GM21367 (cell line): ENCODE results near the gene ELMO3.

Source experiments
- ATAC-seq: cut with Tn5 transposase; IDR thresholded peaks from one replicate; pipeline ENCODE4 v1.9.1; 2021; ENCODE audit not compliant: unreplicated experiment

Gene ELMO3

DNA sequence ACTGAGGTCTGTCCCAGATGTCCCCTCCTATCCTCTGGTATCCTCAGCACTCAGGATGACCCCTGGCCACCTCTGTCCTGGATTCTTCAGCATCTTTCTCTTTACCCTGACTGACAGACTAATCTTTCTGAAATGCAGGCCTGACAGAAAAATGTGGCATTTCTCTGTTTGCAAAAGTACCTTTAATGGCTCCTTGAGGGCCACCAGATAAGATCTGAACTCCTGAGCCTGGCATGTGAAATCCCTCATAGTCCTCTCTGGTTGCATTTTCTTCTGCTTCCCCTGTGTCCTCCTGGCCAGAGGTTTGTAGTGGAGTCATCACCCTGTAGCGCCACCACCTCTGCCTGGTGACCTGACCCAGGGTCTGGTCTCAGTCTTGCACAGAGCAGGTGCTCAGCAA, 2.0 kb upstream of the ELMO3 start:
- ATAC-seq = no peak

DNA sequence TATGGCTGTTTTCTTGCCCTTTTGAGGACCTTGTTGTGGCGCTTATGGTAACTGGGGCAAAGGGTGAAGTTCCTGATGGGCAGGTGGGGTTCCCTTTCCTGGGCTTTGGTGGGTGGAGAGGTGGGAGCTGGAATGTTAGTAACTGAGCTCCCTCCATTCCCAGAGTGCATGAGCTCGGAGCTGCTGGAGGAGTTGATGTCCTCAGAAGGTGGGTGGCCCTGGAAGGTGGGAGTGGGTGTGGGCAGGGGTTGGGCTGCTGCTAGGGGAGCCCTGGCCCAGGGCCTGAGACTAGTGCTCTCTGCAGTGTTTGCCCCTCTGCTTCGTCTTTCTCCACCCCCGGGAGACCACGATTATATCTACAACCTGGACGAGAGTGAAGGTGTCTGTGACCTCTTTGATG, 1.2 kb upstream of the ELMO3 start:
- no peak for ATAC-seq

DNA sequence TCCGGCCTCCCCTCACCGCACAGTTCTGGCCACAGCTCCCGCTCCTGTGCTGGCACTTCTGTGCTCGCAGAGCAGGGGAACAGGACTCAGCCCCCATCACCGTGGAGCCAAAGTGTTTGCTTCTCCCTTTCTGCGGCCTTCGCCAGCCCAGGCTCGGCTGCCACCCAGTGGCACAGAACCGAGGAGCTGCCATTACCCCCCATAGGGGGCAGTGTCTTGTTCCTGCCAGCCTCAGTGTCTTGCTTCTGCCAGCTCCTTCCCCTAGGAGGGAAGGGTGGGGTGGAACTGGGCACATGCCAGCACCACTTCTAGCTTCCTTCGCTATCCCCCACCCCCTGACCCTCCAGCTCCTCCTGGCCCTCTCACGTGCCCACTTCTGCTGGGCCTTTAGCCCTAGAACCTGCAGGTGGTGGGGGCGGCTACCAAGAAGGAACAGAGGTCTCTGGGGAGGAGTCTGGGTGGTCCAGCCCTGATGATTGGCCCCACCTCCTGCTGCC, 645 bp upstream of the ELMO3 start:
- no peak for ATAC-seq

DNA sequence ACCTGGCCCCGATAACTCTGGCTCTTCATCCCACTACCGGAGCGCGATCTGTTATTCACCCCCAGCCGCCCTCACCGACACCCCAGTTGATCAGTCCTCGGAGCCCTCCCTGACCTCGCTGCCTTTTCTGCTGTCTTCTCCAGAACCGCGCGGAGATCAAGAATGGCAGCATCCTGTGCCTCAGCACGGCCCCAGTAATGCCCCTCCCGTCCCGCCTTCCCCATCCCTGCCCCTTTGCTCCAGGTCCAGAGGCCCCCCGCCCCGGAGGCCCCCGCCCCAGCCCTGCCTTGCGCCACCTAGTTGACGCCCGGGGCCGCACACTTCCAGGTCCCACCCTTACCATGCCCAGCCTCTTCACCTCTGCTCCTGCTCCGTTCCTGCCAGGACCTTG, 872 bp downstream of the ELMO3 start:
- ATAC-seq = no peak

DNA sequence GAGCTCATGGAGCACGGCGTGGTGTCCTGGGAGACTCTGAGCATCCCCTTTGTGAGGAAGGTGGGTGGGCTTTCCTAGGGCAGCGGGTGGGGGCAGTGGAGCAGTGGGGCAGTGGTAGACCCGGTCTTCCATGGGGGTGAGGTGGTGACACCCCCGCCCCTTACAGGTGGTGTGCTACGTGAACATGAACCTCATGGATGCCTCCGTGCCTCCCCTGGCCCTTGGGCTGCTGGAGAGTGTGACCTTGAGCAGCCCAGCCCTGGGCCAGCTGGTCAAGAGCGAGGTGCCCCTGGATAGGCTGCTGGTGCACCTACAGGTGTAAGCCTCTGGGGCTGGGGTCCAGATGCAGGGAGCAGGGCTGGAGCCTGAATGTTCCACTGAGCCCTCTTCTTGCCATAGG, 1.6 kb downstream of the ELMO3 start:
- no peak for ATAC-seq

DNA sequence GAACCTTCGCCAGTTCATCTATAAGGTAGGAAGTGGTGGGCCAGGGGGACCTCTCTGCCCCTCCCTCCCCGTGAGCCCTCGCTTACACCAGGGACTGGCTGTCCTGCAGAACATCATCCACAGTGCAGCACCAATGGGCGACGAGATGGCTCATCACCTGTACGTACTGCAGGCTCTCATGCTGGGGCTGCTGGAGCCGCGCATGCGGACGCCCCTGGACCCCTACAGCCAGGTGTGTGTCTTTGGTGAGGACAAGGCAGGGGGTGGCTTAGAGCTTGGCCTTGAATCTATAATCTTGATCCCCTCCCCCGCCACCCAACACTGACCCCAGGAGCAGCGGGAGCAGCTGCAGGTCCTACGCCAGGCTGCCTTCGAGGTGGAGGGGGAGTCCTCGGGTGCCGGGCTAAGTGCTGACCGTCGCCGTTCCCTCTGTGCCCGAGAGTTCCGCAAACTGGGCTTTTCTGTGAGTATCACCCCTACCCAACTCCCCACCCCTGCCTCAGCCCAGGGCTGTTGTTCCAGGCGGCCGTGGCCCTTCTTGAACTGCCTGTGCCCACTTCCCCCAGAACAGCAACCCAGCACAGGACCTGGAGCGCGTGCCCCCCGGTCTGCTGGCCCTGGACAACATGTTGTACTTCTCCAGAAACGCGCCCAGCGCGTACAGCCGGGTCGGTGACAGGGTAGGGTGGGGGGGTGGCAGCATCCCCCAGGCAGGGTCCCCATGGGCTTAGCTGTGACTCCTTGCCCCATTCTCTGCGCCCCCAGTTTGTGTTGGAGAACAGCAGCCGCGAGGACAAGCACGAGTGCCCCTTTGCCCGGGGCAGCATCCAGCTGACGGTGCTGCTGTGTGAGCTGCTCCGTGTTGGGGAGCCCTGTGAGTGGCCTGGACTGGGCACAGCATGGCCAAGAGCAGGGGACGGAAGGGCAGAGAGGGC, 2.7 kb downstream of the ELMO3 start:
- ATAC-seq = no peak

DNA sequence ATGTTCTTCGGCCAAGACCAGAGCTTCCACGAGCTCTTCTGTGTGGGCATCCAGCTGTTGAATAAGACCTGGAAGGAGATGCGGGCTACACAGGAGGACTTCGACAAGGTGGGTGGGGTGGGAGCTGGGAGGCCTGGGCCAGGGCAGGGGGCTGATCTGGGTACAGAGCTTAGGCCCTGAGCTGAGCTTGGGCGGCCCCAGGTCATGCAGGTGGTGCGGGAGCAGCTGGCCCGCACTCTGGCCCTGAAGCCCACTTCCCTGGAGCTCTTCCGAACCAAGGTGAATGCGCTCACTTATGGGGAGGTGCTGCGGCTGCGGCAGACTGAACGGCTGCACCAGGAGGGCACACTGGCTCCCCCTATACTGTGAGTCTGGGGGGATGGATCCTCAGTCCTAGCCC, 3.5 kb downstream of the ELMO3 start:
- ATAC-seq = no peak

DNA sequence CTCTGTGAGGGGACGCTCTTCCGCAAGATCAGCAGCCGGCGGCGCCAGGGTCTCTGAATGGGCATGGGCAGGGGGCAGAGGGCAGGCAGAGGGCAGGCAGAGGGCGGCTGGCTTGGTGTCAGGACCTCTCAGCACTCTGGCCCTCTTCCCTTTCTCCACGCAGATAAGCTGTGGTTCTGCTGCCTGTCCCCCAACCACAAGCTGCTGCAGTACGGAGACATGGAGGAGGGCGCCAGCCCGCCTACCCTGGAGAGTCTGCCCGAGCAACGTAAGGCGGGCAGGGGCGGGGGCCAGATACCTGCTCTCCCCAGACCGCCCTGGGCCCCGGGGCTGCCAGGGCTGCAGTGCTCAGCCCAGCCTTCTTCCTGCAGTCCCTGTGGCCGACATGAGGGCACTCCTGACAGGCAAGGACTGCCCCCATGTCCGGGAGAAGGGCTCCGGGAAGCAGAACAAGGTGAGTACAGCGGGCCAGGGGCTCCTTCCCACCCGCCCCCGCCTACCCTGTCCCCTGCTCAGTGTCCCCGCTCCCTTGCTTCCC, 4.1 kb downstream of the ELMO3 start:
- ATAC-seq = no peak

DNA sequence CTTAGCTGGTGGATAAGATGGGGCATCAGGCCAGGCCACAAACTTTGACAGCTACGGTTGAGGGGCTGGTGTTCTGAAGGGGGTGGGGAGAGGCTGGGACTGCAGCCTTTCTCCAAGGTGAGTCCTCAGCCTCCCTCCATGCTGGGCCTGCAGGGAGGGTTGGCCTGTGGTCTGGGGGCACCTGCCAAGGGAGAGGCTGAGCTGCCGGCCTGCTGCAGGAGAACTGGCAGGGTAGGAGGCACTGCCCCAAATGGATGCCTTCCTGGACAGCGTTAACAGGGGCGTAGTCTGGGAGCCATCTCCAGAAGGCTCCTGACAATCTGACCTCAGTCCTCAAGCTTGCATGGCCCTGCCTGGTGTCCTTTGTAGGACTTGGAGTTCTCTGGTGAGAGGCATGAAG, 5.1 kb downstream of the ELMO3 start:
- no peak for ATAC-seq

DNA sequence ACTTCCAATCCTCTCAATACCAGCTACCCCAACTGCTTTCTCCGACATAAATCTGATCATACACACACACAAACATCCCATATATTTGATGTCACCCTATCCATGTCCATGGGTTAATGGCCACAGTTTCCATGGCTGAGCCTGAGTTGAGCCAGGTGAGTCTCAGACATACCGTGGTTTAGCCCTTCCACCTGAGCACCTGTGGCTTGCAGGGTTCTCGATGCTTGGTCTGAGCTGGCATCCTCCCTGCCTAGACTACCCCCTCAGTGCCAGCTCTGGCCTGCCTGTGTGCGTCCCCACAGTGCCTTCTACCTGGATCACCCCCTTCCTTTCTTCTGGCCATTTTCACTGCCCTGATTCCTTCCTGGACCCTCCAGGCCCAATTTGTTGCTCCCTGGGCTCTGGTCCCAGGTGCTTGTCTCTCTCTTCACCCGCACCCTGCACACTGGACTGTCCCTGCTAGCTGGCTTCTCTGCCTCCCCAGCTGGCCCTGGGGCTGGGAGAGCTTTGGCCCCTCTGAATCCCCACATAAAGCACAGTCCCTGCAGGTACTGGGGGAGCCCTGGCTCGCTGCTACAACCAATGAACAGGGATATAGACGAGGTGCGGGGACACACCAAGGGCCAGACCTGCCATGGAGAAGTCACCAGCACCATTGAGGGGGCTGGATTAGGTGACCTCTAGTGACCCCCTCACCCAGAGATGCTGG, 7.4 kb downstream of the ELMO3 start:
- ATAC-seq = no peak

DNA sequence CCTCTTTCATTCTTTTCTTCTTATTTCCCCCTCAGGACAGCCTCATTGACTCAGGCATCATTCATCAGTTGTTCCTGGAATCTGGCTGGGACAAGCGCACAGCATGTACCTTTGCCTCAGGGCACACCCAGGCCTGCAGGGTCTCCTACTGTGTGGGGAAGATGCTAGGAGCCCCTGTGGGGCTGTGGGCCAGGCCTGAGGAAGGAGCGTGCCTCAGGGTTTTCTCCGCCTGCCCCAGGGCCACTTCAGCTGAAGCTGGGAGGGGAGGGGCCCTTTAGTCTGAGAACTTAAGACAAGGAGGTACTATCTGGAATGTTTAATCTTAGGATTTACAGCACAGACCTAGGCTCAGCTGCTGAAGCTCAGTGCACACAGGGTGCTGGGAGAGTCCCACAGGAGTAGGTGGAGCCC, 7.9 kb downstream of the ELMO3 start:
- no peak for ATAC-seq

DNA sequence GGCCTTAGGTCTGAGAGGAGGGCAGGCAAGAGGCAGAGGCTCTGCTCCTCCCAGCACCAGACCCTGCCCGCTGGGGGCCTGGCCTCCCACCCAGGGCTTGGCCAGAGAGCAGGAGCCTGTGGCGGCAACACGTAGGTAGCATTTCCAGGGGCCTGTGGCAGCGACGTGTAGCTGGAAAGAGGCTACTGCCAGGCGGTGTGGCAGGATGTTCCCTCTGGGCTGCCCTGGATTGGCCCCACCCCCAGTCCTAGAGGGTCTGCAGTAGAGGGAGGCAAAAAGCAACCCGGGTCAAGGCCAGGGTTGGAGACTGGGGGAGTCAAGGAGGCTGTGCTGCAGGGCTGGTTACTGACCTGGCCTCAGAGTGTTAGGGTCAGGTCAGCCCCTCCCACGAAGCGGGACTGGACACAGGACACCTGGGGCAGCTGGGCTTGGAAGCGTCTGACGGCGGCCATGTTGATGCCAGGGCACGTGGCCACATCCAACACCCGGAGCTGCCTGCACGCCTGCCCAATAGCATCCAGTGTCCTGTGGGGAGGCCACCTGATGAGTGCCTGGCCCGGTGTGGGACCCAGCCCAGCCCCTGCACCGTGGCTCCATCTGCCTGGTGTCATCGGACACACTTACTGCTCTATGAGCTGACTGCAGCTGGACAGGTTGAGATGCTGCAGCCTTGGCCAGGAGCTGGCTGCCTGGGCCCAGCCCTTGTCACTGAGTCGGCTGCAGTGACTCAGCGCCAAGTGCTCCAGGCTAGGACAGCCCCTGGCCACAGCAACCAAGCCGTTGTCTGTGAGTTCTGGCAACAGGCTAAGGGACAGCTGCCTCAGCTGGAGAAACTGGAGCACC, 8.5 kb downstream of the ELMO3 start:
- ATAC-seq = no peak

DNA sequence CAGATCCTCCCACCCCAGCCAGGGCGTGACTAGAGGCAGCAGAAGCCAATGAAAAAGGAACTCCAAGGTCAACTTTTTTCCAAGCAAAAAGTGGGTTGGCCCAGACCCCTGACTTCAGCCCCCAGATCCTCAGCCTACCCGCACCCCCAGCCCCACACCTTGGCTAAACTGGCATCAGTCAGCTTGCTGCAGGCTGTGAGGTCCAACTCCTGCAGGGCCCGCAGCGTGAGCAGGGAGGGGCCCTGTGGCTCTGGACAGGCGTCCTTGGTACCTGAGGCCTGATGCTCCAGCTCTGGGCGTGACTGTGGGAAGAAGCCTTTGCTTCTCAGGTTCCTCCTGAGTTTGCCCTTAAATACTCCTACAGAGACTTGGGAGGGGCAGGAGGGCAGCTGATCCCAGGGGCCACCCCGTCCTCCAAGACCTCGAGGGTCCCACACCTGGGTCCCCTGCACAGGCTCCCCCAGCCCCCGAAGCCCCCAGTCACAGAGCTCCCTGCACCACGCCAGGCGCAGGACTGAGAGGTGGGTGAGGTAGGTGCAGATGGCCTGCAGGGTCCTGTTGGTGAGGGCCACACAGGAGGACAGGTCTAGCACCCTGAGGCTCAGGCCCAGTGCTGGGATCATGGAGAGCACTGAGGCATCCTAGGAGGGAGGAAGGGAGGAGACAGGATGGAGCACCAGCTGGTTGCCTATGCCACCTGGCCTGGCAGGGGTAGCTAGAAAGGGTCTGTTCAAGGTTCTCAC, 9.4 kb downstream of the ELMO3 start:
- no peak for ATAC-seq

DNA sequence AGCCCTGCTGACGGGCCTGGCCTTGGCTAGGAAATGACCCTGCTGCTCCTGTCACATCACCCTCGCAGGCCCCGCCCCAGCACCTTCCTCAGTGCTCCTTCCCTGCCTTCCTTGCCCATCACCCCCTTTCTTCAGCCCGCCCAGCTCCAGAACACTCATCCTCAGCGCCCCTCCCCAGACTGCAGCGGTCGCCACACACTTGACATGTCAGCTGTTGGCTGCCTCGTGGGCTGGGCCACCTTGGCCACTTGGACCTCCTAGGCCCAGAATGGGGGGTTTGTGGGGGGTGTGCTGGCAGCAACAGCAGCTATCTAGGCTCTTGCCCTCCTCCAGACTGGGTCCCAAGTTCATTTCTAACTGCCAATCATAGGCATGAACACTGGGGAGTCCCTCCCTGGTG, 10.6 kb downstream of the ELMO3 start:
- ATAC-seq = no peak

DNA sequence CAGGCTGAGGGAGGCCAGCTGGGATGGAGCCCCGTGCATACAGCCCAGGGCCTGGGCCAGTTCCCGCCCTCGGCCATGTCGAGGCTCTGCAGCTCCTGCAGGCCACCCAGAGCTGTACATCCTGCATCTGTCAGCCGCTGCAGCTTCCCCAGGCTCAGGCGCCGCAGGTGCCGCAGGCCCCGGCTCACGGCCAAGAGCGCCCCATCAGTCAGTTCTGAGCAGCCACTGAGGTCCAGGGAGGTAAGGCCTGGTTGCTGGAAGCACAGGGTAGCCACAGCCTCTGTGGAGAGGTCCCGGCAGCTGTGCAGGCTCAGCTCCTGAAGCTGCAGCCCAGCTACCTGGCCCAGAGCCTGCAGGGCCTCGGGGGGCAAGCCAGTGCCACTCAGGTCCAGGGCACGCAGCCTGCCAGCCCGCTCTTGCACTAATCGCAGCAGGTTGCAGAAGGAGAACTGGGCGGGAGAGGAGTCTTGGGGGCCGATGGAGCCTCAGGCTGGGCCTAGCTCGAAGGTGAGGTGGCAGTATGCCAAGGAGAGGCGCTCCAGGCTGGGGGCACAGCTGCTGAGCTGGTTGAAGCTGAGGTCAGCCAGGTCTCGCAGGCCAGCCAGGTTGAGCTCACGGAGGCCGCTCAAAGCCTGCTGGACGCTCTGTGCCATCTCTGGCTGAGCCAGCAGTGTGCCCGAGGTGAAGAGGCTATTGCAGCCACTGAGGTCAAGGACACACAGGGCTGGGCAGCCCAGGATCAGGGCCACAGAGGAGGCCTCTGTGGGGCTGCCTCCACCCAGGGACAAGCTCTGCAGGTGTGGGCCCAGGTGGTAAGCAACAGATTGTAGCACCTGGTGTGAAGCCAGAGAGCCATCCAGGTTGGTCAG, 11.4 kb downstream of the ELMO3 start:
- ATAC-seq = no peak

DNA sequence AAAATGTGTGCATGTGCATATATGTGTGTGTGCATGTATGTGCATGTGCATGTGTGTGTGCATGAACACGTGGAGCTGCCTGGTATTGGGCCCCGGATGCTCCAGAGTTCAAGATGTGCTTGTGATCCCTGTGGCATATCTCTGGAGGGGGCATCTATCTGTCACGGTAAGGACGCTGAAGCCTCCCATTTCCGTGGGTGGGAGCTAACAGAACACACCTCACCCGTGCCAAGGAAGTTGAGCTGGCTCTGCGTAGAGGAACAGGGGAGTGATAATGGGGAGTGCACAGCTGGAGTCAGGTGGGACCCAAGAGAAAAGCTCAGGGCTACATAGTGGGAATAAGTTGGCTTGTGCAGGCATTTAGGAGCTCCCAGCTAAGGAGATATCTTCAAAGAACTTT, 12.7 kb downstream of the ELMO3 start:
- ATAC-seq = no peak

DNA sequence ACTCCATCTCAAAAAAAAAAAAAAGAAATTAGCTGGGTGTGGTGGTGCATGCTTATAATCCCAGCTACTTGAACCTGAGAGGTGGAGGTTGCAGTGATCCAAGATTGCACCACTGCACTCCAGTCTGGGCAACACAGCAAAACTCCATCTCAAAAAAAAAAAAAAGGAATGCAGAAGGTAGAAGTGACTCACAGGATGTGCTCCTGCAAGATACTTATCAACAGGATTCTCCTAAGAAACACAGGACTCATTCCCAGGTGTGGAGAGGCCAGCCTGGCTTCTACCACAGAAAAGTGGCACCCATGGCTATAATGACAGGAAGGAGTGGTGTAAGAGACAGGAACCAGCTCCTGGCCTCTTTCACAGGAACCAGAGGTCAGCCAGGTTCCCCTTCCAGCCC, 13.8 kb downstream of the ELMO3 start:
- ATAC-seq = no peak

DNA sequence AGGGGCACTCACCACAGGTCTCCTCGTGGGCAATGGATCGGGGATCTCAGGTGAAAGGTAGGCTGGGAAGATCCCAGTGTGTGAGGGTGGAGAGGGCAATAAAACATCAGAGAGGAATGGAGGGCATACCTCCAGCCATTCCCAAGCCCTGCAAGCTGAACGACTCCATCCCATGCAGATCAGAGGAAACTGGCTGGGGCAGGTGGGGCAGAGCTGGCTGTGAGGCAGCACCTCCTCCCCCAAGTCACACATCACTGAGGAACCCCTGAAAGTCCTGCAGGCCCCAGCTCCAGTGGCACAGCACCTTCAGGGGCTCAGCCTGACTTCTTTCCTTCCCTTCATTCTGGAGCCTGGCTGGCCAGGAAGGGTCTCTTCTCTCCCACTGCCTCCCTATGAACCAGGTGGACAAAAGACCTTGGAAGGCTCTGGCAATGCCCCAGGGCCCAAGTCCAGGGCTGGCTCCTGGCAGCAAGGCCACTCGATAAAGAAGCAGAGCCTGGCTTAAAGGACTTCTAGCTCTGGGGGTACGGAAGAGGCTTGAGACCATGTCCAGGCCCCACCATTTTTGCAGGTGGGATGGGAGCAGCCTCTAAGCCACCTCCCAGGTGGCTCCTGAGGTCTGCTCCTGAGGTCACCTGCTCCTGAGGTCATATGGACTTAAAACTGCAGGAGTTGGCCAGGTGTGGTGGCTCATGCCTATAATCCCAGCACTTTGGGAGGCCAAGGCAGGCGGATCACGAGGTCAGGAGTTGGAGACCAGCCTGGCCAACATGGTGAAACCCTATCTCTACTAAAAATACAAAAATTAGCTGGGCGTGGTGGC, 14.5 kb downstream of the ELMO3 start:
- no peak for ATAC-seq

DNA sequence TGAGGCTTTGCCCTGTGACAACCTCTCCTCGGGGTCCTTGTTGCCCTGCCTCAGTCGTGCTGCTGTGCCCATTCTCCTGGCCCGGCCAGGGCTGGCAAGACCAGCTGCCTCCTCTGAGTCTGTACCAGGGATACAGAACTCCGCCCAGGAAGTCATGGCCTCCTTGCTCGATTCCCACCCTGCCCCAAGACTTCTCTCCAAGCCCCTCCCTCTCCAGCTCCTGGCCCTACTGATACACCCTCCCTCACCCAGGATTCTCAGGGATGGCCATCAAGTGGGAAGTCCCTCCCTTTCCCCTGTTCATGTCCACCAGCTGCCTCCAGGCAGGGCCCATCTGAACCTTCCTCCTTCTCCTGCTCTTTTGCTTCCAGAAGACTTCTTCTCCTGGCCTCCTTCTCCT, 16.8 kb downstream of the ELMO3 start:
- ATAC-seq = no peak
